Head of caudate nucleus (tissue), 42 donors: Measurements from ENCODE around the gene KLF15.

Experiments
- DNase-seq, 42 donors: peaks; one replicate each; pipeline versions ENCODE4 v3.0.0 to v3.0.0-alpha.2; 2020 to 2021; ENCODE audit warnings: mixed read lengths in 7 of 42
- intact Hi-C: fragments of 100-400 bp; cut with DNase I; formaldehyde crosslinking; loops from one replicate; pipeline ENCODE4 v1.15.0; 2022

KLF15 gene

GRCh38 chr3:126306397-126306796, 50.8 kb downstream of the KLF15 start:
- DNase-seq, result peak in 1 of 42 donors; percentile 4

GRCh38 chr3:126305427-126305826, 51.8 kb downstream of the KLF15 start:
- intact Hi-C loops, result no loop called here
- DNase-seq, result no peak

More at GRCh38 chr3:126306397-126306796, 50.8 kb downstream of the KLF15 start:
- intact Hi-C loops, result no loop called here

GRCh38 chr3:126304704-126305103, 52.5 kb downstream of the KLF15 start:
- DNase-seq, result no peak
- intact Hi-C loops, result no loop called here

GRCh38 chr3:126304291-126304690, 52.9 kb downstream of the KLF15 start:
- DNase-seq, result no peak
- intact Hi-C loops, result no loop called here

GRCh38 chr3:126303272-126303671, 53.9 kb downstream of the KLF15 start:
- no peak for DNase-seq
- intact Hi-C loops, result no loop called here

- intact Hi-C loops, result no loop called here
These were observed 56.3 kb downstream of the KLF15 start for GRCh38 chr3:126300761-126301481.

GRCh38 chr3:126300001-126300760, 57.0 kb downstream of the KLF15 start:
- DNase-seq, result peak in 1 of 42 donors; percentile 30
- intact Hi-C loops, result no loop called here

More at GRCh38 chr3:126300761-126301481, 56.3 kb downstream of the KLF15 start:
- peak in 13 of 42 donors; percentile 9 to 75 (median 47) for DNase-seq

GRCh38 chr3:126295407-126295939, 61.7 kb downstream of the KLF15 start:
- DNase-seq, result peak in 1 of 42 donors; percentile 13
- intact Hi-C loops, result no loop called here

GRCh38 chr3:126294211-126294808, 62.9 kb downstream of the KLF15 start:
- intact Hi-C loops, result no loop called here

GRCh38 chr3:126293370-126294082, 63.7 kb downstream of the KLF15 start:
- peak in 12 of 42 donors; percentile 10 to 57 (median 32) for DNase-seq
- intact Hi-C loops, result no loop called here

More at GRCh38 chr3:126294211-126294808, 62.9 kb downstream of the KLF15 start:
- DNase-seq, result peak in 1 of 42 donors; percentile 28
